ENCODE measurements around the gene TUBG2. TPM values are rescaled to one million over a fixed set of nuclear protein-coding genes. Genes with fewer than 3 reads are reported as not detected.

The TUBG2 gene
- total RNA-seq, 1 experiment from 2014 or later = 26.7 TPM

DNA sequence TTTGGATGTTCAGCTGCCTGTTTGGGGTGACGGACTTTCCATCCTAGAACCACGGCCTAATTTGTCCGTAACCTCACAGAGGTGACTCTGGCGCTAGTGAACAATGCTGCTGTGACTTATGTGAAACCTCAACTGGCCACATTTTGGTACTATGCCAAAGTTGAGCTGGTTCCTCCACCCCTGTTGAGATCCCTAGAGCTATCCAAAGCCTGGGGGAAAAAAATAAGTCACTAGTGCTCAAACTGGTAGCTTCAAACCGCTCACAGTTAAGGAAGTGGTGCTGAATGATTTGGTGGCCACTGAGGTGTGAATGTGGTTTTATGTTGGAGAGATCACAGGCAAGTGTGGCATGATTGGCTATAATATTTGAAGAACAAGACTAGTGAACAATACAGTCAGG, 11.3 kb upstream of the TUBG2 start:
- H3K36me3 Mint-ChIP-seq = no peaks in the 10 kb centered on the region

DNA sequence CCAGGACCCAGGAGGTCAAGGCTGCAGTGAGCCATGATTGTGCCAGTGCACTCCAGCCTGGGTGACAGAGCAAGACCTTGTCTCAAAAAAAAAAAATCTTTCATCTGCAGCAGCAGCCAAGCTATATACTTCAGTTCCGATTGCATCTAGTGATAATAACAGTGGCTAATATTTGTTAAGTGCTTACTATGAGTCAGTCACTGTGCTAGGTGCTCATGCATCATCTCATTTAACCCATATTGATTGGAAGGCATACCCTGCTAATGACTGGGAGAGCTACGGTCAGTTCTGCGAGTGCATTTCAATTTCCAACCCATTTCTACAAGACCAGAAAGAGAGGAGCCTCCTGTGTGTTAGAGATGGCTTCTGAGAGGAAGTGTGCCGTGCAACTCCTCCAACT, 7.7 kb upstream of the TUBG2 start:
- ChIA-PET CTCF (no interaction called here), POLR2A (no interaction called here)
- Mint-ChIP-seq H3K27ac (no peak overlapping the region), H3K4me1 (peaks cover 10% of the 10 kb centered on the region), H3K27me3 (ENCODE audit: low read depth) (peaks cover 2% of the 10 kb centered on the region; the same call in 1 of the 2 replicates), H3K4me3 (no peak overlapping the region), H3K9me3 (no peaks in the 10 kb centered on the region), H3K36me3 (no peaks in the 10 kb centered on the region)
- TF ChIP-seq CREB1 (CRISPR knock-in tag; IDR thresholded peaks at IDR 0.05) (no peak), FOXK1 (CRISPR knock-in tag; IDR thresholded peaks at IDR 0.05) (no peak), HMGA2 (CRISPR knock-in tag; IDR thresholded peaks at IDR 0.05) (no peak)
- TF ChIP-seq, protein P1, sequence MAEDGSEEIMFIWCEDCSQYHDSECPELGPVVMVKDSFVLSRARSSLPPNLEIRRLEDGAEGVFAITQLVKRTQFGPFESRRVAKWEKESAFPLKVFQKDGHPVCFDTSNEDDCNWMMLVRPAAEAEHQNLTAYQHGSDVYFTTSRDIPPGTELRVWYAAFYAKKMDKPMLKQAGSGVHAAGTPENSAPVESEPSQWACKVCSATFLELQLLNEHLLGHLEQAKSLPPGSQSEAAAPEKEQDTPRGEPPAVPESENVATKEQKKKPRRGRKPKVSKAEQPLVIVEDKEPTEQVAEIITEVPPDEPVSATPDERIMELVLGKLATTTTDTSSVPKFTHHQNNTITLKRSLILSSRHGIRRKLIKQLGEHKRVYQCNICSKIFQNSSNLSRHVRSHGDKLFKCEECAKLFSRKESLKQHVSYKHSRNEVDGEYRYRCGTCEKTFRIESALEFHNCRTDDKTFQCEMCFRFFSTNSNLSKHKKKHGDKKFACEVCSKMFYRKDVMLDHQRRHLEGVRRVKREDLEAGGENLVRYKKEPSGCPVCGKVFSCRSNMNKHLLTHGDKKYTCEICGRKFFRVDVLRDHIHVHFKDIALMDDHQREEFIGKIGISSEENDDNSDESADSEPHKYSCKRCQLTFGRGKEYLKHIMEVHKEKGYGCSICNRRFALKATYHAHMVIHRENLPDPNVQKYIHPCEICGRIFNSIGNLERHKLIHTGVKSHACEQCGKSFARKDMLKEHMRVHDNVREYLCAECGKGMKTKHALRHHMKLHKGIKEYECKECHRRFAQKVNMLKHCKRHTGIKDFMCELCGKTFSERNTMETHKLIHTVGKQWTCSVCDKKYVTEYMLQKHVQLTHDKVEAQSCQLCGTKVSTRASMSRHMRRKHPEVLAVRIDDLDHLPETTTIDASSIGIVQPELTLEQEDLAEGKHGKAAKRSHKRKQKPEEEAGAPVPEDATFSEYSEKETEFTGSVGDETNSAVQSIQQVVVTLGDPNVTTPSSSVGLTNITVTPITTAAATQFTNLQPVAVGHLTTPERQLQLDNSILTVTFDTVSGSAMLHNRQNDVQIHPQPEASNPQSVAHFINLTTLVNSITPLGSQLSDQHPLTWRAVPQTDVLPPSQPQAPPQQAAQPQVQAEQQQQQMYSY (CRISPR knock-in tag; IDR thresholded peaks at IDR 0.05) = no peak
- TF ChIP-seq, protein P2, sequence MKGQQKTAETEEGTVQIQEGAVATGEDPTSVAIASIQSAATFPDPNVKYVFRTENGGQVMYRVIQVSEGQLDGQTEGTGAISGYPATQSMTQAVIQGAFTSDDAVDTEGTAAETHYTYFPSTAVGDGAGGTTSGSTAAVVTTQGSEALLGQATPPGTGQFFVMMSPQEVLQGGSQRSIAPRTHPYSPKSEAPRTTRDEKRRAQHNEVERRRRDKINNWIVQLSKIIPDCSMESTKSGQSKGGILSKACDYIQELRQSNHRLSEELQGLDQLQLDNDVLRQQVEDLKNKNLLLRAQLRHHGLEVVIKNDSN (CRISPR knock-in tag; IDR thresholded peaks at IDR 0.05) = no peak
- no peak for DNase-seq (ENCODE audit: low spot score)
- ATAC-seq = no peak

More for the DNA sequence above, 11.3 kb upstream of the TUBG2 start:
- Mint-ChIP-seq H3K27me3 (ENCODE audit: low read depth) (no peaks in the 10 kb centered on the region; the same call in 1 of the 2 replicates), H3K4me1 (peaks cover 2% of the 10 kb centered on the region), H3K4me3 (no peak overlapping the region), H3K27ac (no peak overlapping the region), H3K9me3 (no peaks in the 10 kb centered on the region)
- POLR2A ChIA-PET = no interaction called here
- TF ChIP-seq RELA (CRISPR knock-in tag; IDR thresholded peaks at IDR 0.05; ENCODE audit: borderline replicate concordance) (no peak), FOXK1 (CRISPR knock-in tag; IDR thresholded peaks at IDR 0.05) (no peak), CREM (CRISPR knock-in tag; IDR thresholded peaks at IDR 0.05) (no peak), TCF7 (CRISPR knock-in tag; IDR thresholded peaks at IDR 0.05; ENCODE audit: low read depth) (no peak), FOXJ3 (CRISPR knock-in tag; IDR thresholded peaks at IDR 0.05; ENCODE audit: borderline replicate concordance) (no peak), ATF1 (CRISPR knock-in tag; IDR thresholded peaks at IDR 0.05) (no peak)
- TF ChIP-seq, protein P3, sequence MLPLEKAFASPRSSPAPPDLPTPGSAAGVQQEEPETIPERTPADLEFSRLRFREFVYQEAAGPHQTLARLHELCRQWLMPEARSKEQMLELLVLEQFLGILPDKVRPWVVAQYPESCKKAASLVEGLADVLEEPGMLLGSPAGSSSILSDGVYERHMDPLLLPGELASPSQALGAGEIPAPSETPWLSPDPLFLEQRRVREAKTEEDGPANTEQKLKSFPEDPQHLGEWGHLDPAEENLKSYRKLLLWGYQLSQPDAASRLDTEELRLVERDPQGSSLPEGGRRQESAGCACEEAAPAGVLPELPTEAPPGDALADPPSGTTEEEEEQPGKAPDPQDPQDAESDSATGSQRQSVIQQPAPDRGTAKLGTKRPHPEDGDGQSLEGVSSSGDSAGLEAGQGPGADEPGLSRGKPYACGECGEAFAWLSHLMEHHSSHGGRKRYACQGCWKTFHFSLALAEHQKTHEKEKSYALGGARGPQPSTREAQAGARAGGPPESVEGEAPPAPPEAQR (CRISPR knock-in tag; IDR thresholded peaks at IDR 0.05) = no peak
- TF ChIP-seq, protein P1 (CRISPR knock-in tag; IDR thresholded peaks at IDR 0.05) = no peak
- TF ChIP-seq, protein P4, sequence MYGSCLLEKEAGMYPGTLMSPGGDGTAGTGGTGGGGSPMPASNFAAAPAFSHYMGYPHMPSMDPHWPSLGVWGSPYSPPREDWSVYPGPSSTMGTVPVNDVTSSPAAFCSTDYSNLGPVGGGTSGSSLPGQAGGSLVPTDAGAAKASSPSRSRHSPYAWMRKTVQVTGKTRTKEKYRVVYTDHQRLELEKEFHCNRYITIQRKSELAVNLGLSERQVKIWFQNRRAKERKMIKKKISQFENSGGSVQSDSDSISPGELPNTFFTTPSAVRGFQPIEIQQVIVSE (CRISPR knock-in tag; IDR thresholded peaks at IDR 0.05; ENCODE audit: borderline replicate concordance) = no peak
- TF ChIP-seq, protein P5, sequence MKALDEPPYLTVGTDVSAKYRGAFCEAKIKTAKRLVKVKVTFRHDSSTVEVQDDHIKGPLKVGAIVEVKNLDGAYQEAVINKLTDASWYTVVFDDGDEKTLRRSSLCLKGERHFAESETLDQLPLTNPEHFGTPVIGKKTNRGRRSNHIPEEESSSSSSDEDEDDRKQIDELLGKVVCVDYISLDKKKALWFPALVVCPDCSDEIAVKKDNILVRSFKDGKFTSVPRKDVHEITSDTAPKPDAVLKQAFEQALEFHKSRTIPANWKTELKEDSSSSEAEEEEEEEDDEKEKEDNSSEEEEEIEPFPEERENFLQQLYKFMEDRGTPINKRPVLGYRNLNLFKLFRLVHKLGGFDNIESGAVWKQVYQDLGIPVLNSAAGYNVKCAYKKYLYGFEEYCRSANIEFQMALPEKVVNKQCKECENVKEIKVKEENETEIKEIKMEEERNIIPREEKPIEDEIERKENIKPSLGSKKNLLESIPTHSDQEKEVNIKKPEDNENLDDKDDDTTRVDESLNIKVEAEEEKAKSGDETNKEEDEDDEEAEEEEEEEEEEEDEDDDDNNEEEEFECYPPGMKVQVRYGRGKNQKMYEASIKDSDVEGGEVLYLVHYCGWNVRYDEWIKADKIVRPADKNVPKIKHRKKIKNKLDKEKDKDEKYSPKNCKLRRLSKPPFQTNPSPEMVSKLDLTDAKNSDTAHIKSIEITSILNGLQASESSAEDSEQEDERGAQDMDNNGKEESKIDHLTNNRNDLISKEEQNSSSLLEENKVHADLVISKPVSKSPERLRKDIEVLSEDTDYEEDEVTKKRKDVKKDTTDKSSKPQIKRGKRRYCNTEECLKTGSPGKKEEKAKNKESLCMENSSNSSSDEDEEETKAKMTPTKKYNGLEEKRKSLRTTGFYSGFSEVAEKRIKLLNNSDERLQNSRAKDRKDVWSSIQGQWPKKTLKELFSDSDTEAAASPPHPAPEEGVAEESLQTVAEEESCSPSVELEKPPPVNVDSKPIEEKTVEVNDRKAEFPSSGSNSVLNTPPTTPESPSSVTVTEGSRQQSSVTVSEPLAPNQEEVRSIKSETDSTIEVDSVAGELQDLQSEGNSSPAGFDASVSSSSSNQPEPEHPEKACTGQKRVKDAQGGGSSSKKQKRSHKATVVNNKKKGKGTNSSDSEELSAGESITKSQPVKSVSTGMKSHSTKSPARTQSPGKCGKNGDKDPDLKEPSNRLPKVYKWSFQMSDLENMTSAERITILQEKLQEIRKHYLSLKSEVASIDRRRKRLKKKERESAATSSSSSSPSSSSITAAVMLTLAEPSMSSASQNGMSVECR (CRISPR knock-in tag; IDR thresholded peaks at IDR 0.05; ENCODE audit: borderline replicate concordance) = no peak
- TF ChIP-seq, protein P6, sequence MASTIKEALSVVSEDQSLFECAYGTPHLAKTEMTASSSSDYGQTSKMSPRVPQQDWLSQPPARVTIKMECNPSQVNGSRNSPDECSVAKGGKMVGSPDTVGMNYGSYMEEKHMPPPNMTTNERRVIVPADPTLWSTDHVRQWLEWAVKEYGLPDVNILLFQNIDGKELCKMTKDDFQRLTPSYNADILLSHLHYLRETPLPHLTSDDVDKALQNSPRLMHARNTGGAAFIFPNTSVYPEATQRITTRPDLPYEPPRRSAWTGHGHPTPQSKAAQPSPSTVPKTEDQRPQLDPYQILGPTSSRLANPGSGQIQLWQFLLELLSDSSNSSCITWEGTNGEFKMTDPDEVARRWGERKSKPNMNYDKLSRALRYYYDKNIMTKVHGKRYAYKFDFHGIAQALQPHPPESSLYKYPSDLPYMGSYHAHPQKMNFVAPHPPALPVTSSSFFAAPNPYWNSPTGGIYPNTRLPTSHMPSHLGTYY (CRISPR knock-in tag; IDR thresholded peaks at IDR 0.05) = no peak
- CTCF ChIA-PET = interaction anchor here (1.1 to 2.0 kb wide), 3 partner anchors 36 to 116 kb away, joined by 3 to 4 read pairs (median 4); partner anchors contain the start of gene PSMC3IP
- DNase-seq (ENCODE audit: low spot score) = no peak
- ATAC-seq = no peak

All from WTC11 (cell line).